Inflammatory macrophage (primary cell): ENCODE data around the gene DUSP2.
A peak's percentile ranks its signal among the peaks of the same experiment; 100 is the strongest.

Source experiments
- DNase-seq, 2 donors: peaks; one replicate each; pipeline ENCODE4 v3.0.0-alpha.2; 2020 to 2022

DUSP2 gene

GRCh38 chr2:96131152-96131812, 14.0 kb downstream of the DUSP2 start:
- DNase-seq = no peak

GRCh38 chr2:96130483-96130882, 14.8 kb downstream of the DUSP2 start:
- no peak for DNase-seq

- DNase-seq = no peak
These were observed 15.6 kb downstream of the DUSP2 start for GRCh38 chr2:96129528-96130120.

DNA sequence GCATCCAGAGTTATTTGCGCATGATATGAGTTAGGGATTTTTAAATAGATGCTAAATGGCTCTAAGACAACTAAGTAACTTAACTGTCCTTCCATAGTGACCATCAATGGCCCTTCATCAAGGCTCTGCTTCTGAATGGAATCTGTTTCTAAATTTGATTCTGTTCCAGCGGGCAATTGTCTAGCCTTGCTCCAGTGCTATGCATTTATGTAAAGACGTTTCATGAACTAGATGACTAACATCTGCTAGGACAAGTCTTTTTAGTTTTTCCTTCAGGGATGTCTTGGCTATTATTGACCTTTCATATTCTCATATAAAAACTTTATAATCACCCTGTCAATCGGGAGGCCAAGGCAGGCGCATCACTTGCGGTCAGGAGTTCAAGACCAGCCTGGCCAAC, 16.8 kb downstream of the DUSP2 start:
- DNase-seq = no peak

DNA sequence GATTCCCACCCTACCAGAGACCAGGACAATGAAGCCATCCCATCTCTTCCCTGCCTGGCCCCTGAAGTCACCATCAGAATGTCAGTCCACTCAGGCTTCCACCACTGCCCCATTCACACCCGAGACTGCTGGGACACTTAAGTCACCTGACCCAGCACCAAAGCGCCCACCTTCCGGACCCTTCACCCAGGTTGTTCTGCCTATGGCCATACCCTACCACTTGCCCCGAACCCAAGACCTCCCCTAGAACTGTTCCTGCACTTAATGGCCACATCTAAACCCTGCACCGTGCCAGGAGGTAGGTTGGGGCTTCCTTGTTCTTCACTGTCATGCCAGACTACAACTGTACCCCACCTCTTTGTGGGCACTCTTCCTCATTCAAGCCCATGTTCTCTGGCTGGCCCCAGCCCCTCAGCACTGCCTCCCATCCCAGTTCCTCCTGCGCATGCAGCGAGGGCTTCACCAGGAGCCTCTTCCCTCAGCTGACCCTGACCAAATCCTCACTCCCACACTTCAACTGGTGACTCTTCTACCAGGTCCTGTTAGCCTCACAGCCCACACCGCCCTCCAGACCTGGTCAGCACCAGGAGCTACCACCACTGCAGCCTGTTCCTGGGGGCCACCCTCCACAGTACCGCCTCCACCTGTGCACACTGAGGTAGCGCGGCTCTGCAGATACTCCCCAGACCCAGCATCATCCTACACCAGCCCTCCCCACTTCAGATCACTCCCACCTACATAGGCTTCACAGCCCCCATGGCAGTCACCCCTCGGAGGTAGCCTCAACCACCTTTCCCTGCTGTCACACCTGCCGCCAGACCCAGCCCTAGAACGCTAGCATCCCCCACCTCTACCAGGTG, 20.6 kb downstream of the DUSP2 start:
- DNase-seq = peak; percentile 54 to 89

DNA sequence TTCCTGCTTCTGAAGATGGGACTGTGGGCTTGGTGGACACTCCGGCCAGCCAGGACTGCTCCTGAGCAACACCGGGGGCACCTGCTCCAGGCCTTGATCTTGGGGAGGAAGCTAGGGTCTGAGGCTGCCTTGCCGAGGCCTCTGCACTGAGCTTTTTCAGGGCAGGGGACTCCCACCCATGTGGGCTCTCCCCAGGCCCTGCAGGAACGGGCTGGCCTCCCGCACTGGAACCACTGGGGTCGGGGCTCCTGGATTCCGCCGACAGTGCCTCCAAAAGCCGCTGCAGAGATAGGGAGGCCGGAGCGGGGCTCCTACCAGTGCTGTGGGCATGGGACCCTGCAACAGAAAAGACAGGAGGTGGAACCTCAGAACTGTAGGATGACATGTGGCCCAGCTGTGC, 21.3 kb downstream of the DUSP2 start:
- no peak for DNase-seq

DNA sequence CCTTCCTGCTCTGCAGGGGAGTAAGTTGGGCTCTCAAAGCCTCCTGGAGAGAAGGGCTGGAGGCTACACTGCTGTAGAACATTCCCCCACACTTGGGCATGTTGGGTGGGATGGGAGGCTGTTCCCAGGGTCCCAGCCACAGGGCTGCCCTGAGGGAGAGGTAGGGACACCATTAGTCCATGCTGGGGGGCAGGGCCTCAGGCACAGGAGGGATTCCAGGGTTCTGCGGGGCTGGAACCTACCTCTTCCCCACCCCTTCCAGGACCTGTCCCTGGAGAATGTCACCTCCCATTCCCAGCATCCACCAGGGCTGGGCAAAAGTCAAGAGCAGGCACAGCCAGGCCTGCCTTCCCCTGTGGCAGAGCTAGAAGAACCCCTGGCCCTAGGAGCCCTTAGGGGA, 21.9 kb downstream of the DUSP2 start:
- no peak for DNase-seq

DNA sequence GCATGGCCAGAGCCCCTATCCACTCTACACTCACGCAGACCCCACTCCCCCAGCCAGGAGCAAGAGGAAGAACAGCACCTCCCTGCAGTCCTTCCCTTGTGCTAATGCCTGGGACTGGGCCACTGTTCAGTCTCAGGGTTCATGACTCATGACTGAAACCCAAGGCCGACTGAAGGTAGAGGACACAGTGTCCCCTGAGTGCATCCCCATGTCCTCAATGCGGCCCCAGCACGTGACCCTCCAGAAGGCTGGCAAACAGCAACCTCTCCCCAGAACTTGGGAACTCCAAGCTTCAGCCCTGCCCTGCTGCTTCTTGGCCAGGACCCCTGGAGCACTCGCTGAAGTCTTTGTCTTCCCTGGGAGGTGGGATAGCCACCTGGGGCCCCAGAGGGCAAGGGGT, 22.8 kb downstream of the DUSP2 start:
- DNase-seq = no peak

DNA sequence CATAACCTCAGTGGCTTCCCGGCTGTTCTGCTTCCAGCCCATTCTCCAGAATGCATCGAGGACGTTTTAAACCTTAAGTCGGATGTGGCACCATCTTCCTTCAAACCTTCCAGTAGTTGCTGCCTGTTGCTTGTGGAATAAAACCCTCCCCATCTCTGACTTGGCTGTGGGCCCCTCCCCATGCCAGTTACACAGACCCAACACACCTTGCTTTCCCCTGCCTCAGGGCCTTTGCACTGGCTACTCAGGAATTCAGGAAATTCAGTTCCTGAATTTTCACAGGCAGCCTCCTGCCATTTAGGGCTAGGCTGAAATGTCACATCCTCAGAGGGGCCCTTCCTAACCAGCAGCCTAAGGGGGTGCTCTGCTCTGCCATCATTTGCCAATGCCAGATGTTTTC, 23.8 kb downstream of the DUSP2 start:
- no peak for DNase-seq

- peak in 1 of 2 donors; percentile 41 for DNase-seq
These were observed 24.2 kb downstream of the DUSP2 start for GRCh38 chr2:96120991-96121390.

- DNase-seq = peak; percentile 75 to 92
These were observed 25.0 kb downstream of the DUSP2 start for GRCh38 chr2:96120091-96120720.

- no peak for DNase-seq
These were observed 25.9 kb downstream of the DUSP2 start for GRCh38 chr2:96119389-96119751.

DNA sequence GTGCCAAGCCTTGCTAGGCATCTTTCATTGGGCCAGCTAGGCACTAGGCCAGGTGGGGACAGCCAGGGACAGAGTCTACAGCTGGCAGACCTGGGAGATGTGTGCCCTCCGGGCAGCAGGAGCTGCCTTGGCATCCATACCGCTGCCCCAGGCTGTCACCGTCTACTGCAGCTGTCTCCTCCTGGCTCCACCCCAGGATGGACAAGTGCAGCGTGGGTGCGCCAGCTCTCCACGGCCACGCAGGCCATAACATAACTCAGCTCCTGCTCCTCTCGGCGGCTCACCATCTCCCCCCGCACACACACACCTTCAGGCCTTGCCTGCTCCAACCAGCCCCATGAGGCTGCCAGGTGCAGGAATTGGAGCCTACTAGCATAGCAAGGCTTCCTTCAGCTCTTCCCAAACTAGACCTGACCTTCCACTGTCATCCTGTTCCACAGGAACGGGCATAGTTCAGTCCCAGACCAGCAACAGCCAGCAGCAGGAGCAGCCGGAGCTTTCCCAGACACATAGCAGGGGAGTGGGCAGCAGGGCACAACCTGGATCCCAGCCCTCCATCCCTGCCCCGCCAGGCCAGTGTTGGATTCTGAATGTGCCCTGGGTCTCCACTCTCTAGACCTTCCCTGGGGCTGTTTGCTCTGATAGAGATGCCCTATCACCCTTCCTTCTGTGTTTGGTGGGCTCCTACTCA, 26.4 kb downstream of the DUSP2 start:
- DNase-seq = no peak

- no peak for DNase-seq
These were observed 27.3 kb downstream of the DUSP2 start for GRCh38 chr2:96117701-96118588.

DNA sequence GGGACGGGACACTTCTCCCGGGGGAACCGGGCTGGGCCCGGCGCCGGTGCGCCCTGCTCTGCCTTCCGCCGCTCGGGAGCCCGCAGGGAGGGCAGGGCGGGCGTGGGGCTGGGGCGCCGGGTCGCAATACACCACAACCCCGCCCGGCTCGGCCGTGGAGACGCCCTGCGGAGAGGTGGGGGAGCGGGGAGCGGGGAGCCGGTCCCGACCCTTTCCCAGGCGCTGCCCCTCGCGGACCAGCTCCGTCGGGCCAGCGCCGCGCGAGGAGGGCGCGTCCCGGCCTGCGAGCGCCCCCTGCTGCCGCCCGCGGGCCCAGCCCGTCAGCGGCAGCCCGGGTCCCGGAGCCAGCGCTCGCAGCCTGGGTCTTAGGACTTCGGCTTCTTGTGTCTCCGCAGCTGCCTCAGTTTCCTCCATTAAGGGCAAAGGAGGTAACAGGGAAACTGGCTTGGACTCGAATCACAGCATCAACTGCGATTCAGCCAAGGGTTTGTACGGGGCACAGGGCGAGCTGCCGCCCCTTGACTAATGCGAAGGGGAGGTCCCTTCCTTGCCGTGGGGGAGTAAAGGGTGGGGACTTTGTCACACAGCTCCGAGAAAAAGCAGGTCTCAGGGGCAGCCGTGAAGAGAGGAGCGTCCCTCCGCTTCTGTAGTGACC, 28.2 kb downstream of the DUSP2 start:
- DNase-seq = peak; percentile 52 to 78

DNA sequence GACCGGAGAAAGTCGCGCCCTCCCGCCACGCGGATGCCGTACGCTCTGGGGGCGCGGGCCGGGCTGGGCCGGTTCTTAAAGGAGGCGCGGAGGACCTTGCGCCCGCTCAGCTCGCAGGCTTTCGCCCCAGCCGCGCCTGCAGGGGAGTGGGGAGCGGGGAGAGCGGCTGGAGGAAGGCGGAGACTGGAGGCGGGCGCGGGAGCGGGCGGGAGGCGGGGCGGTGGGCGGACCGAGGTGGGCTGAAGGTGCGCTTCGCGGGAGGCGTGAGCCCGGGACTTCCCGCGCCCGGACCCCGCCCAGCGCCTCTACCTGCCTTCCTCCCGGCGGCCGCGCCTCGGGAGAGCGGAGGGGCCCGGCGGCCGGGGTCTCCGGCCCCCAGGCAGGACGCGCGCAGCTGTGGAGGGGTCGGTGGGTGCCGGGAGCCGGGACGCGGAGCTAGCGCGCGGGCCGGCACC, 28.8 kb downstream of the DUSP2 start, which contains the start of gene ADRA2B:
Gene ADRA2B, minus strand, starts transcription at position 148 of the 455 bp plus-strand sequence. CDS start 422 bp downstream, outside the sequence.
- peak in 1 of 2 donors; percentile 53 for DNase-seq

- no peak for DNase-seq
These were observed 29.4 kb downstream of the DUSP2 start for GRCh38 chr2:96115631-96116423.

DNA sequence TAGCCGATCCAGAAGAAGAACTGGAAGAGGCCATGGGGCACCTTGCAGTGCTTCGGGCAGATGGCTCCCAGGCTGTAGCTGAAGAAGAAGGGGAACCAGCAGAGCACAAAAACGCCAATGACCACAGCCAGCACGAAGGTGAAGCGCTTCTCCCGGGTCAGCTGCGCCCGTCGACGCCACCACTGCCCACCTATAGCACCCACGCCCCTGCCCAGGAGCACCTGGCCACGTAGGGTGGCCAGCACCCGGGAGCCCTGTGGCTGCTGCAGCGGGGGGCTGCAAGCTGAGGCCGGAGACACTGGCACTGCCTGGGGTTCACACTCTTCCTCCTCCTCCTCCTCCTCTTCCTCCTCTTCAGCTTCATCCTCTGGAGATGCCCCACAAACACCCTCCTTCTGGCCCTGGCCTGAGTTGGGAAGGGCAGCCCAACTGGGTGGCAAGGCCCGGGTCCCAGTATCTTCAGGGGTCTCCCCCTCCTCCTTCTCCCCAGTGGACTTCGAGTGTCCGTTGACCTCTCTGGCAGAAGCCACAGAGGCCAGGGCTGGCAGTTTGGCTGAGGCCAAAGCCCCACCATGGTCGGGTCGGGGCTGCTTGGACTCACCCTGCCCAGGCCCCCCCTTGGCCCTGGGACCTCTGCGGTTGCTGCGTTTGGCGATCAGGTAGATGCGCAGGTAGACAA, 30.2 kb downstream of the DUSP2 start:
- DNase-seq = no peak

DNA sequence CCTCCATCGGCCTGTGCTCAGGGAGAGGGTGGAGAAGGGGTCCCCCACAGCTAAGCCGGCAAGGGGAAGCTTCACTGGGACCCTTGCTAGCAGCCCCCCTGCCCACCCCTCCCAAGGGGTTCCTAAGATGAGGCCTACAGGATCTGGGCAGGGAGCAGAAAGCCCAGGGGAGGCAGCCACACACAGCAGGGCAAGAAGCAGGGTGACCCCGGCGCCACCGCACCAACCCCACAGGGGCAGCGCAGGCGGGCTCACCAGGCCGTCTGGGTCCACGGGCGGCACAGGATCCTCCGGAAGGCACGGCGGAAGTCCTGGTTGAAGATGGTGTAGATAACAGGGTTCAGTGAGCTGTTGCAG, 30.7 kb downstream of the DUSP2 start:
- no peak for DNase-seq
